GM19043 (cell line): ENCODE data around the gene CCDC192.
"Not testable (repeated sequence)": the region's sequence is repeated elsewhere in the genome, so short reads cannot be mapped to it uniquely, and the experiment has no call there.

Source experiments
- ATAC-seq: cut with Tn5 transposase; IDR thresholded peaks from one replicate; pipeline ENCODE4 v1.9.1; 2021; ENCODE audit warnings: low read depth; ENCODE audit not compliant: unreplicated experiment

CCDC192 gene, protein sequence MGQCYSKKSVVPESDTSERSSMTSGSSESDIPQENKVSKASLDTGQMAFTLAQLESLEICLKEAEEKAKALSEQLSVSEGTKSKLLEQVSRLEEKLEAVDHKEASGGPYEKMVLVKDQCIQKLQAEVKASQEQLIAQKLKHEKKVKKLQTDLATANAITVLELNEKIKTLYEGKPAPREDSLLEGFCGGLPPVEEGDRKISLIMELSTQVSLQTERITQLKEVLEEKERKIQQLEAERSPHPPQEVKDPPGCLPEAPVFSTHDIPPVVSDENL

DNA sequence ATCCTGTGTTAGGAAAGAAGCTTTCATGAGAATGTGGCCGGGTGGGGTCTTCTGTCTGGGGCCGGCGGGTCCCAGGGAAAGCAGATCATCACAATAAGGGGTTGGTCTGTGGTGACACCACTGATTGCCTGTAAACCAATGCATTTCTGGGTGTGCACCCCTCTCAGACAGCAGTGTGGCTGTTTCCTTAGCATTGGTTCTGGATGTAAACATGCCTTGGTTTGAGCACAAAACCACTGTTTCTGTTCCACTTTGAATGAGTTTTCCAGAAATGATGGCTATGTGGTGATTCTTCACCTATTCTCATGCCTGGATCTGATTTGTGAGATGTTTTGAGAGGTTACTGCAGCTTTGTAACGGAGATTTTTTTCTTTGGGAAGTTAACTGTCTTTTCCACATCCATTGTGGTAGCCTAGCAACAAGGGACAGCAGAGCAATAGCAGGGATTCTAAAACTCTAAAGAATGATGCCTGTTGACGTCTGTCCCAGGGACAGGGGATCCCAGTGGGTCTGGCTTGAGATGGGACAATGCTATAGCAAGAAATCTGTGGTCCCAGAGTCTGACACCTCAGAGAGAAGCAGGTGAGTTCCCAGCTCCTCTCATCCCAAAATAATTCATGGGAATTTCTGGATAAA is at the start of gene CCDC192:
TSS of gene CCDC192 (plus strand) at position 466 of the 636 bp plus-strand sequence. CDS start at position 521, 55 bp downstream.
- no peak for ATAC-seq

DNA sequence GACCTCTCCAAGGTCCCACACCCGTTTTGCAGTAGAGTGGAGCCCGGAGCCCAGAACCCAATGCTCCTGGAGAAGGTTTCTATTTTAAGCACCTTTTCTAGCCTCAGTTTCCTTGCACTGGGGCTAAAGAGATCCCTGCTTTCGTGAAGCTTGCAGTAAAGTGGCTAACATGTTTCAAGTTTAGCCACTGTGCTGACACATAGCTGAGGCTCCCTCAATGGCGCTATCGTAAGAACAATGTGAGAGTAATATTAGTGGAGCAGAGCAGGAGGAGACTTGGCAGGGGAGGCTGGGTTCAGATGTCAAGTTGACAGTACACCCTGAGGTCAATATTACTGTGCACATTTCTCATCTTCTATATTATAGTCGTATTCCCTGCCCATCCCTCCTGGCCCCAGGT is 46.4 kb upstream of the CCDC192 start:
- ATAC-seq, result no peak

DNA sequence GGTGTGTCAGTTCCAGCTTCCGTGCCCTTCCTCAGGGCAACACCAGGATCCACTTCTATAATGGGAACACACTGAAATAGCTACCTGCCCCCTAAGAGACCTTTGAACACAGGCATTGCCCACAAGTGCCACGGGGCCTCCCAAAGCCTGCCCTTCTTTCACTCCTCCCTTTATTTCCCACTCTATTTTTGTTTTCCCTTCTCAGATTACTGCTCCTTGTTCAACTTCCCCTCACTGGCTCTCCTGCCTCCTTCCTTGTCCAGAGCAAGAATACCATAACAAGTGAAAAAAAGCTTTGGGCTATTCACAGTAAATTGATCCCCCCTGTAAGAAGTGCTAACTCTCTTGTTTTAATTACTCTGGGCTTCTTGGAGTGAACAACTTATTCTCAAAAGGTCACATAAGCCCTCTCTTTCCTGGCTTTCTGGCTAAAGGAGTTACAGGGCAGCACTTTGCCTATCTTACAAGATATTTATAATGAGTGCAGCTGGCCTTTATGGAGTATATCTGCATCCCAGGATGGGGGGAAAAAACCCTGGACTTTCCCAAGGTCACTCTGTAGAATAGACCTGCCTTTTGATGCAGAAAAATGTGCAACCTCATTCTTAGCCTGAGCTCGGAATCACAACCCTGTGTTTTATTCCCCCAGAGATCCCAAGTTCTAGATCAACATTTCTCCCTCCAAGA is 43.0 kb upstream of the CCDC192 start:
- ATAC-seq, result no peak

DNA sequence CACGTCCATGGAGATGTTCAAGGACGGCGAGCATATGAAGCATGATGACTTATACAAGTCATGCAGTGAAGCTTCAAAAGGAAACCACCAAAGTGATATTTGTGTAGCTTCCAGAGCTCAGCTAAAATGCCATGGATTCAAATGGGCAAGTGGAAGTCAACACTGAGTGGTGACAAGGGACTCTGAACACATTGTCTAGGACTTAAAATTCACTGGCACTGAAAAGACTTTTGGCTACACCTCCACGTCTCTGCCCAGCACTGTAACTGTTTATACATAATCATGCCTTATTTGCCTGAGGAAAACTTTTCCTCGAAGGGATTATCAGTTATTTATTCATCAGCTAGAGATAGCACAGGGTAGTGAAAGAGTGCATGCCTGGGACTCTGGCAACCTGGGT is 39.1 kb upstream of the CCDC192 start:
- ATAC-seq, result no peak

DNA sequence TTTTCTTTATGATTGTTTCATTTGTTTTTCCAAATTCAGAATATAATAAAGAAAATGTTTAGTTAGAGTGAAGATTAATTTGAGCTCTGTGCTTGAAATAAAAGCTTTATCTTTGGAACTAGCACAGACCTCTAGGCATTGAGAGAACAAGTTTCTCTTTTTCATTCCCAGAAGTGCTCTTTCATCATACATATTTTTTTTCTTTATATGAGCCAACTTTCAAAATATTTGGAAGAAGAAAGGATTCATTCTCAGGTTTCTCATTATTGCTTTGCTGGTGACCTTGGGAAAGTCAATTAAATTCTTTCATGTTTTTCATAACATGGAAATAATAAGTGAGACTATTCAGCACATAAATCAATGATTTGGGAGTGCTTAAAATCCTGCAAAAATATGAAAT is 37.5 kb upstream of the CCDC192 start:
- ATAC-seq, result no peak

DNA sequence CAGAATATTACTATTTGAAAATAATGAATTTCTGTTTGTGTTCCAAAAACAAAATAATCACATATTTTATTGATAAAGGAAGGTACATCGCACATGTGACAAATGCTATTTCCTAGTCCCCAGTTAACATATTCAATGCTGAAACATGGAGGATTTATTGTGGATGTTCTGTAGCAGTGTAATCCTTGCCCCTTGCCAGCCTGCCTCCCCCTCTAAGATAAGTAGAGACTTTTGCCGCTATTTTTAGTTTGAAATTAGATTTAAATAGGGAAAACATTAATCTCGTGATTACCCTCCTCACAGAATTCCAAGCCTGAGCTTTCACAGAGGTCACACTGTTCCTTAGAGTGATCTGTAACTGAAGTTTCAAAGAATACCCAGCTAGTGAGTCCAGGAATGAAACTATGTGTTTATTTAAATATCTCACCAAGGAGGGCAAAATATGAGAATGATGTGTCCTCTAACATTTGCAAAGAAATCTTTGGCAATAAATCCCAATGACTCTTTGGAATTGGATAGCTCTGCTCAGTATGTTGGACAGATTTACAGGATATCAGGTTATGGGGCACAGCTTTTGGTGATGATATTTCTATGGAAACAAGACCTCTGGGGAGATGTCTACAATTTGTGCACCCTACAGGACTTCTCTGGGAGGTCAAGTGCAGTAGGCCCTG is 37.0 kb upstream of the CCDC192 start:
- ATAC-seq, result no peak

DNA sequence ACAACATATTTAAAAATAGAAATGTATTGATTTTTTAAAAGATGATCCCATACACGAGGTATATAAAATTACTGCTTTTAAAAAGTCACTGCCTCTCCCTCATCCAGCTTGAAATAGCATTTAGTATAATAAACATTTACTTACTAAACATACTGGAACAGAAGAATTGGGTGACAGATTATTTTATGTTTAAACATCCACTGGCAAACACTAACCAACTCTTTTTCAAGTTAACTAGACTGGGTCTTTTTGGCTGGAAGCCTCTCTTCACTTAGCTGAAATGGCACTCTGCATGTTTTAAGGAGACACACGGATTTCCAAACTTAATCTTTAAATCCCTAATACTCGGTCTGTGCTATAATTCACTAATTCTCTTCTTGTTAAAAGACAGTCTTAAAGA is 35.3 kb upstream of the CCDC192 start:
- no peak for ATAC-seq

DNA sequence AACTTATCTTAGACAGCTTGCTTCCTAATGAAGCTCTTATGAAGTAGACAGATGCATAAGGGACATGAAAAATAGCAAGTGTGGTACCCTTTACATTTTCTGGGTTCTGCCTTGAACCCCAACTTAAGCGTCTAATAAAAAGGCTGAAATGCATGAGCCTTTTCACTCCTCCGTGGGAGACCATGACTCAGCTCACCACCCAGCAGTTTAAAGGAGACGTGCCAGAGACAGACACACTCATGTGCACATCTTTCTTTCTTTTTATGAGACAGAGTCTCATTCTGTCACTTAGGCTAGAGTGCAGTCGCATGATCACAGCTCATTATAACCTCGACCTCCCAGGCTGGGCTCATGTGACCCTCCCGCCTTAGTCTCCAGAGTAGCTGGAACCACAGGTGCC is 32.0 kb upstream of the CCDC192 start:
- ATAC-seq, result no peak

DNA sequence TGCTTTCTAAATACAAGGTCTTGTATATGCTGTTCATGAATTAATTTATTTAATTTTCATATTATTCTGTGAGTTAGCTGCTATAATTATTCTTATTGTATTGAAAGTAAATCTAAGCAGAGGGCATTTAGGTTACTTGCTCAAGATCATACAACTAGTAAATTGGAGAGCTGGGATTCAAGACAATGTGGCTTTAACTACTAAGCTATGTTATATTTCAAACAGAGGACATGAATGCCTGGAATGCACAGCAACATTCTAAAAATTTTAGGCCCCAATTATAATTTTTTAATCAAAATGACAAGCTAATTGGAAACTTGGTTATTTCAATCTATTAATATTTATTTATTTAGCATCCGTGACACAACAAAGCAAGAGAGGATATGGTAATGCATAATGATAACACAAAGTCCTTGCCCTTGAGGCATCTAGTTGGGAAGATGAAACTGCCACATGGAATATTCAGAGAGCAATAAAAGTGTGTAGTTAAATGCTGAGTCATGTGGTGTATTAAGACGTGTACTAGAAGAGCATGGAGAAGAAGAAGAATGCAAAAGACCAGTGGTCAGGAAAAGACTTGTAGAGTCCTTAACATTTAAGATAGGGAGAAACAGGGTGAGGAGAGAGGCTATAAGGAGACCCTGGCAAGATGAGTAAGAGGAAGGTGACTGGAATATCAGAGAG is 29.9 kb upstream of the CCDC192 start:
- no peak for ATAC-seq

DNA sequence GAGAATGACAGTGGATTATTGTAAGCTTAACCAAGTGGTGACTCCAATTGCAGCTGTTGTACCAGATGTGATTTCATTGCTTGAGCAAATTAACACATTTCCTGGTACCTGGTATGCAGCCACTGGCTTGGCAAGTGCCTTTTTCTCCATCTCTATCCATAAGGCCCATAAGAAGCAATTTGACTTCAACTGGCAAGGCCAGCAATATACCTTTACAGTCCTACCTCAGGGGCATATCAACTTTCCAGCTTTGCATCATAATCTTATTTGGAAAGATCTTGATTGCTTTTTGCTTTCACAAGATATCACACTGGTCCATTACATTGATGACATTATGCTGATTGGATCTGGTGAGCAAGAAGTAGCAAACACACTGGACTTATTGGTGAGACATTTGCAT is 26.2 kb upstream of the CCDC192 start:
- ATAC-seq, result not testable (repeated sequence)

DNA sequence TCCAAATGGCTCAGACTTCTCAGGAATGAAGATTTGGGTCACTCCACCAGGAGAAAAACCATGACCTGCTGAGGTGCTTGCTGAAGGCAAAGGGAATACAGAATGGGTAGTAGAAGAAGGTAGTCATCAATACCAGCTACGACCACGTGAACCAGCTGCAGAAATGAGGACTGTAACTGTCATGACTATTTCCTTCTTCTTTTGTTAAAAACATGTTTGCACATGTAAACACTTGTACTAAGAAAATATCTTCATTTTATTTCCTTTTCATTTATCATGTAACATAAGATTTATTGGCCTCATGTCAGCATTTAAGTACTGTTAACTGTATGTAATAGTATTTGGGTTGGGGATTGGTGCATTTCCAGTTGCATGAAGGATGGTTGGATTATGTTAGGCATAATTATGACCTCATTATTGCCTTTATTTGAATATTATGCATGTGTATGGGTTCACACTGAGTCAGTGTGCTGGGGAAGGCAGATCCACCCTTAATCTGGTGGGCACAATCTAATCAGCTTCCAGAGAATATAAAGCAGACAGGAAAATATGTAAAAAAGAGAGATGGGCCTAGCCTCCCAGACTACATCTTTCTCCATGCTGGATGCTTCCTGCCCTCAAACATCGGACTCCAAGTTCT is 23.4 kb upstream of the CCDC192 start:
- not testable (repeated sequence) for ATAC-seq

DNA sequence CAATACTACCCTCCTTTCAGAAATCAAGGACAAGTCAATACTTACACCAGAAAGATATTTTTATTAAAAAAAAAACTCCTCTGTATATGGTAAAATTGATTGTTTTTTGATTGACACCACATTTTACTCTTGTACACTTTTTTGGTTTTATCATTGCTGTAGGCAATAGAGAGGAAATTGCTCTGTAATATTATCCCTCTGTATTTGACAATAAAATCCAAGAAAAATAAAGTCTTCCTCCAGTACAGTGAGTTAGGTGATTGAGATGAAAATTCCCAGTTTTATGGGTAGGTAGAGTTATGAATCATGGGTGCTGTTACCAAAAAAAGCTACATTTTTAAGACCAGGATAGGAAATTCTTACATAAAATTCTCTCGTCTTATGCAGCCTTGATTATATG is 22.6 kb upstream of the CCDC192 start:
- no peak for ATAC-seq

DNA sequence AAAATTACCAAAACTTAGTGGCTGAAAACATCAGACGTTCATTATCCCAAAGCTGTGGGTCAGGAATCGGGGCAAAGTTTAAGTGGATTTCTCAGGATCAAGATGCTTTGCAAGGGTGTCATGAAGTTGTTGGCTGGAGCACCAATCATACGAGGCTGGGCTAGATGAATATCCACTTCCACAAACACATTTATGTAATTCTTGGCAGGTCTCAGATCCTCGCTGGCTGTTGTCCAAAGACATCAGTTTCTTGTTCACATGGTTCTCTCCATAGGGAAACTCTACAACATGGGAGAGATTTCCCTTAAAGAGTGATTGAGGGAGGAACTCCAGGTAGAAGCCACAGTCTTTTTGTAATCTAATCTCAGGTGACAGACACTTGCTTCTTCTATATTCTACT is 20.2 kb upstream of the CCDC192 start:
- ATAC-seq, result no peak

DNA sequence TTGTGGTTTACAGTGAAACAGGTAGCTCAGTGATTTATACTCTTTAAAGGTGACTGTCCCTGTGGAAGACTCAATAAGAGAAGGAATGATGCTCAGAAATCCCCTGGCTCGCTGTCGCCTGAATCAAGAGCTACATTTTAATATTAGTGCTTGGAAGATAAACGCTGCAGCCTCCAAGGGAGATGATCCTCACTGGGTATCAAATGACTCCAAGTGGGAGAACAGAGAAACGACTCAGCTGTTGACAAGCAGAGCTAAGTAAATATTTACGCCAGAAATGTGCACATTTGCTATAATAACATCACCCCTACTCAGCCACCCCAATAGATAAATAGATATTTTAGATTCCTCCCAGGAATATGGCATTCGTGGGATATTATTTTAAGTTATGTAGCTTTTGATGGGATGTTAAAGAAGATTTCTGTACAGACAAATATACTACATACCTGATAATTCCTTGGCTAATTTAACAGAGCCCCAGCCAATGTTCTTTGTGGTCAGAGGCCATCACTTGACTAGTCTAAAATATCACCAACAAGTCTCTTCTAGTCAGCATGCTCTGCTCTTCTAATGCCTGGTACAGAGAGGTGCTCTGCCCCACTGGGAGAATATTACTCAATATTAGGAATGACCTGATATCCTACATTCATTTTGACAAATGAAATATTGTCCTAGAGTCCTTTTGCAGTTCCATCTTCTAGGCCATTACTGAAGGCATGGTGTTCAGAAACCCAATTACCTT is 18.3 kb upstream of the CCDC192 start:
- no peak for ATAC-seq

DNA sequence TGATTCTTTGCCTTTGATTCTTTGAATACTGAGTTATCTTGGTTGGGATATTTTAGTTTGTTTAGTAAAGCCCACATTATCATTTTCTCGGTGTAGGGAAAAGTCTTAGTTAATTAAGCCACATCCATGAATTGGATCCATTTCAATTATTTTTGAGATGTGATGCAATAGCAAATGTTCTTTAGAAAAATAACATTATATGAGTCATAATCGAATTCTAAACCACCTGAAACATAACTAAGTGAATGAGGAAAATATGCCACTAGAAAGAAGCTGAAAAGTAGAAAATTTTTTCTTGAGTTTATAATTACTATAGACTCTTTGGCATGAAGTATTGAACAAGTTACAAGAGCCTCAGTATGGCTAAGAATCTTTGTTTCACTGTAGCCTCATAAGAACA is 17.5 kb upstream of the CCDC192 start:
- ATAC-seq, result no peak

DNA sequence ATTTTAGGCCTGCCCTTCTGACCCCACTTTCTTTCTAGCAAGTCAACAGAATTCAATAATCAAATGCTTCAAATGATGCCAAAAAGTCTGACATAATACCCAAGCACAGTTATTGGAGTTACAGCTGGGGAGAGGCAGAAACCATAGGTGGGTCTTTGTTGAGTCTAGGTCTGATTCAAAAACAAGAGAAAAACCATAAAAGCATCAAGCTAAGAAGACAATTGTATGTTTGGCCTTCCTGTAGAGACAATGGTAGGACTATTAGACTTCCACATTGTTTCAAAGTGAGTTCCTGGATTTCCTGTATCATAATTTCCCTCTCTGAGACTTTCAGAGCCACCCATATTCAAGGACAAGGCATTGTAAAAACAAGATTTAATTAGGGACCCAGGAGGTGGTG is 16.8 kb upstream of the CCDC192 start:
- ATAC-seq, result no peak

DNA sequence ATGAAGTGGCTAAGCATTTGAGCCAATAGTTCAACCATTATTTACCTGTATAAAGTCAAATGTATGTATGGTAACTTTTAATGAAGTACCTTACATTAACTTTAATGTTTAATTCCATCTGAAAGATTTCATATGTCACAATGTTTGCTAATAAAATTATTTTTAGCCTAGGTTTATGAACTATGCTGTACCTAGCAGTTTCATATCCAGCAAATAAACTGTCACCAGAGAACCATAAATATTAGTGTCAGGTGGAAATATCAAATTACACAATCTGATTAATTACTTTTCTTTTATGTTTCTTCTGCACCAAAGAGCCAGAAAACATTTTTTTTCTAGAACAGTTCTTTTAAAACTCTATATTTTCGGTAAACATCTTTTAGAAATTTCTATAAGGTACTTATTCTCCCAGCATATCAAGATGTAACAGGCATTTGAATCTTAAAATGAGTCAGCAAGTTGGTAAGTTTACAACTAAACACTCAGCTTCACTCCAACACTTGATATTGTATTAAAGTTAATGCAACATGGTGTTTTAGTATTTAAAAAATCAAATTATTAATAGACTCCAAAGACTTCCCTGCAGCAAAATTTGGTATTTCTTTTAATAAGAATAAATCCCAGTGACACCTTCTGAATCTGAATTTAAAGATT is 8.5 kb upstream of the CCDC192 start:
- no peak for ATAC-seq

DNA sequence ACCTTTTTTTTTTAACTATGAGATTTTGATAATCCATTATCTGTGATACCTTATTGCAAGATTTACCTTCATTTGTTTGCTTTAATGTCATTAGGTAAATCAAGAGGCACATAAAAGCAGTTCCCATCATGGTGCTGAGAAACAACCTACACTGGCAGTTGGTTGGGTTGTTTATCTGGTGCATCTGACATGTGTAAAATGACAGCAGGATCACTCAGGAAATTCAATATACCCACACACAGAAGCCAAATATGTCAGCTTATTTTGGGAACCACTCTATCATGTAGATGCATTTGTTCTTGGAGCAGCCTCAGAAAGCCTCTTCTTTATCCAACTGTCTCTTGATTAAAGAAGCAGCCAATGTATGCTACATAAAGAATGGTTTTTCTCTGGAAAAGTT is 7.8 kb upstream of the CCDC192 start:
- ATAC-seq, result no peak

DNA sequence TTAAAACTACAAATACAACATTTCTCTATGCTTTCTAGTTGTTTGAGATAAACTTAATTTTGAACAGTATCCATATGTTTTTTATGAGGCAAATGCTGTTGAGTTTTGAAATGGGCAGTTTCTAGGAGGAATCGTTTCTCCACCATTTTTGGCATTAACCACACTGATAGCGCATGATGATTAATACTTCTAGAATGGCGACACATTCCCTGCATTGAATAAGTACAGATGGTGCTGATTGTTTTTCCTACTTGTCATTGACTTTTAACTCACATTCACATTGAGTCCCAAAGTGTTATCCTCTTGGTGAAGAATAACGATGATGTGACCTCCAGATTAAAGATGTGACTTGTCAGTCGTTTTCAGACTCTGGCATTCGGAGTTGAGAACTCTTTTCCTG is 6.5 kb upstream of the CCDC192 start:
- ATAC-seq, result no peak
